ENCODE results near the gene USP20. TPM values are rescaled to one million over a fixed set of nuclear protein-coding genes. Genes with fewer than 3 reads are reported as not detected.

The USP20 gene
- total RNA-seq, 1 experiment from 2014 or later: 16.8 TPM

DNA sequence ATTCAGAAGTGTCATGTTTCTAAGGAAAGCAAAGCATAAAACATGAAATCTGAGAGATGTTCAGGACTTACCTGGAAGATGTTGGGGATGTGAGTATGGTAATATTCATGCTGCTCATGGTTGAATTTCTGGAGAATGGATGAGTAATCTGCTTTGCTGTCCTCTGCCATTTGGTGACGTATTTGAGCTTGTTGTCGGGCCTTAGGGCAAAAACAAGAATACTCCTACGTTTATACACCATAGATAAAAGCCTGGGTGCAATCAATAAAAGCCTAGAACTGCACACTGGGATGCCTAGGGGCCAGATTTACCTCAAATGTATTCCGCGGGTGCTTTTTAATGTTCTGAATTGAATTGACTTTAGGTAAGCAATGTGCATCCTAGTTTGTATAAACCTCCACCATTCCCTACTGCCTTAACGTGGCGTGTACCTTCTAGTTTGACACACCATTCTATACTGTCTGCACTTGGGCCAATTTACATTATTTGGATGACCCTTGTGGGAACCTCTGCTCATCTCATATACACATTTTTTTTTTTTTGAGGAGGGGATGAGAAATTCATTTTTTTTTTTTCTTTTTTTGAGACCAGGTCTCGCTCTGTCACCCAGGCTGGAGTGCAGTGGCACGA, 94.4 kb downstream of the USP20 start:
- H3K9ac ChIP-seq (ENCODE audit: low read length): no peak overlapping the region
- 0 out of 4 replicates have a peak, but pooled peaks cover 0 to 4% of the 10 kb centered on the region in 2 experiments for H3K36me3 ChIP-seq (ENCODE audit: control insufficient read depth in 1 of 2, insufficient read depth in 2 of 2, low read length in 2 of 2)
- no peaks in the 10 kb centered on the region for H3K79me2 ChIP-seq (ENCODE audit: insufficient read depth, low read length)
- H3K9me2 ChIP-seq (ENCODE audit: insufficient read depth): no peaks in the 10 kb centered on the region
- intact Hi-C loops (cut with micrococcal nuclease): no loop called here
- H3K9me3 ChIP-seq (ENCODE audit: control insufficient read depth in 1 of 2, insufficient read depth in 1 of 2, low read depth in 1 of 2, low read length in 2 of 2): no peaks in the 10 kb centered on the region
- no peak for ATAC-seq
- TF ChIP-seq SIN3A (IDR thresholded peaks at IDR 0.05; ENCODE audit: low read depth): no peak
- no peak for TF ChIP-seq EZH2 (IDR thresholded peaks at IDR 0.05)
- TF ChIP-seq CEBPB (IDR thresholded peaks at IDR 0.05; ENCODE audit: low read depth): no peak
- TF ChIP-seq JUND (IDR thresholded peaks at IDR 0.05): no peak
- TF ChIP-seq, protein P1, sequence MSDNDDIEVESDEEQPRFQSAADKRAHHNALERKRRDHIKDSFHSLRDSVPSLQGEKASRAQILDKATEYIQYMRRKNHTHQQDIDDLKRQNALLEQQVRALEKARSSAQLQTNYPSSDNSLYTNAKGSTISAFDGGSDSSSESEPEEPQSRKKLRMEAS (IDR thresholded peaks at IDR 0.05): no peak
- no peak for TF ChIP-seq EZH2phosphoT487 (IDR thresholded peaks at IDR 0.05; ENCODE audit: borderline replicate concordance)
- TF ChIP-seq ZFX (IDR thresholded peaks at IDR 0.05): no peak
- no peak for TF ChIP-seq RAD21 (IDR thresholded peaks at IDR 0.05; ENCODE audit: low read depth)
- no peak overlapping the region for H3K4me2 ChIP-seq (ENCODE audit: low read length)
- H3K27me3 ChIP-seq (ENCODE audit: insufficient read depth, low read length): no peaks in the 10 kb centered on the region
- CTCF ChIA-PET: no interaction called here
- H2AFZ ChIP-seq (ENCODE audit: low read depth, low read length, poor library complexity, severe bottlenecking): no peak overlapping the region
- POLR2A ChIA-PET: no interaction called here
- DNase-seq (ENCODE audit: low read depth, low spot score): no peak
- RAD21 ChIA-PET (ENCODE audit: low non-redundant PET in 1 of 2, low total read pairs in 2 of 2, uncharacterized antibody in 2 of 2, unreplicated experiment in 2 of 2): no interaction called here
- H3K4me1 ChIP-seq (ENCODE audit: control insufficient read depth in 1 of 2, insufficient read depth in 2 of 2, low read length in 2 of 2): no peaks in the 10 kb centered on the region
- BruUV-seq (replicated peaks): no TSS peak
- H3K4me3 ChIP-seq (replicated peaks in 1 of 2; ENCODE audit: low read depth in 1 of 2, low read length in 2 of 2): no peak overlapping the region
- H4K20me1 ChIP-seq (ENCODE audit: insufficient read depth): no peaks in the 10 kb centered on the region
- no peak overlapping the region for H3K27ac ChIP-seq (ENCODE audit: low read depth, low read length)

DNA sequence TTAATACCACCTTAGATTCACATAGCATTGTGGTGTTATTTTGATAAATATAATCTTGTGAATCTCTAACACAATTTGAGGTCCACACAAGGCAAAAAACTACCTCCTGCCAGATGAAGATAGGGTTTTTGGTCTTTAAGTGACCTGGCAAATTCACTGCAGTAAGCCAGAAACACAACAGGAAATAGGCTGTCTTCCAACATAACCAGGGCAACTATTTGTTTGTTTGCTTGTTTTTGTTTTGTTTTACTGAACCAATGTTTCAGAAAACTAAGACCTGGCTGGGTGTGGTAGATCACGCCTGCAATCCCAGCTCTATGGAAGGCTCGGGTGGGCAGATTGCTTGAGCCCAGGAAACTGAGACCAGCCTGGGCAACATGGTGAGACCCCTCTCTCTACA, 95.5 kb downstream of the USP20 start:
- intact Hi-C loops (cut with micrococcal nuclease): no loop called here
- no peak overlapping the region for H2AFZ ChIP-seq (ENCODE audit: low read depth, low read length, poor library complexity, severe bottlenecking)
- POLR2A ChIA-PET: no interaction called here
- H3K36me3 ChIP-seq (ENCODE audit: control insufficient read depth in 1 of 2, insufficient read depth in 2 of 2, low read length in 2 of 2): 0 out of 4 replicates have a peak, but pooled peaks cover 0 to 2% of the 10 kb centered on the region in 2 experiments
- H3K9ac ChIP-seq (ENCODE audit: low read length): no peak overlapping the region
- H3K4me1 ChIP-seq (ENCODE audit: control insufficient read depth in 1 of 2, insufficient read depth in 2 of 2, low read length in 2 of 2): no peaks in the 10 kb centered on the region
- RAD21 ChIA-PET (ENCODE audit: low non-redundant PET in 1 of 2, low total read pairs in 2 of 2, uncharacterized antibody in 2 of 2, unreplicated experiment in 2 of 2): no interaction called here
- CTCF ChIA-PET: no interaction called here
- H3K4me2 ChIP-seq (ENCODE audit: low read length): no peak overlapping the region
- no peak for ATAC-seq
- BruUV-seq (replicated peaks): no TSS peak
- no peaks in the 10 kb centered on the region for H3K27me3 ChIP-seq (ENCODE audit: insufficient read depth, low read length)
- no peaks in the 10 kb centered on the region for H4K20me1 ChIP-seq (ENCODE audit: insufficient read depth)
- no peaks in the 10 kb centered on the region for H3K9me3 ChIP-seq (ENCODE audit: control insufficient read depth in 1 of 2, insufficient read depth in 1 of 2, low read depth in 1 of 2, low read length in 2 of 2)
- DNase-seq (ENCODE audit: low read depth, low spot score): no peak
- H3K79me2 ChIP-seq (ENCODE audit: insufficient read depth, low read length): no peaks in the 10 kb centered on the region
- no peak overlapping the region for H3K27ac ChIP-seq (ENCODE audit: low read depth, low read length)
- no peak overlapping the region for H3K4me3 ChIP-seq (replicated peaks in 1 of 2; ENCODE audit: low read depth in 1 of 2, low read length in 2 of 2)
- H3K9me2 ChIP-seq (ENCODE audit: insufficient read depth): no peaks in the 10 kb centered on the region
- no peak for TF ChIP-seq TCF7L2 (IDR thresholded peaks at IDR 0.05; ENCODE audit: borderline replicate concordance, extremely low read depth, insufficient read depth, insufficient read length)
- TF ChIP-seq JUND (IDR thresholded peaks at IDR 0.05): no peak
- no peak for TF ChIP-seq ZNF274 (IDR thresholded peaks at IDR 0.05; ENCODE audit: low read depth, low read length)
- TF ChIP-seq SIN3A (IDR thresholded peaks at IDR 0.05; ENCODE audit: low read depth): no peak
- no peak for TF ChIP-seq EZH2 (IDR thresholded peaks at IDR 0.05)
- TF ChIP-seq, protein P2, sequence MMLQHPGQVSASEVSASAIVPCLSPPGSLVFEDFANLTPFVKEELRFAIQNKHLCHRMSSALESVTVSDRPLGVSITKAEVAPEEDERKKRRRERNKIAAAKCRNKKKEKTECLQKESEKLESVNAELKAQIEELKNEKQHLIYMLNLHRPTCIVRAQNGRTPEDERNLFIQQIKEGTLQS (IDR thresholded peaks at IDR 0.05): no peak
- TF ChIP-seq, protein P3, sequence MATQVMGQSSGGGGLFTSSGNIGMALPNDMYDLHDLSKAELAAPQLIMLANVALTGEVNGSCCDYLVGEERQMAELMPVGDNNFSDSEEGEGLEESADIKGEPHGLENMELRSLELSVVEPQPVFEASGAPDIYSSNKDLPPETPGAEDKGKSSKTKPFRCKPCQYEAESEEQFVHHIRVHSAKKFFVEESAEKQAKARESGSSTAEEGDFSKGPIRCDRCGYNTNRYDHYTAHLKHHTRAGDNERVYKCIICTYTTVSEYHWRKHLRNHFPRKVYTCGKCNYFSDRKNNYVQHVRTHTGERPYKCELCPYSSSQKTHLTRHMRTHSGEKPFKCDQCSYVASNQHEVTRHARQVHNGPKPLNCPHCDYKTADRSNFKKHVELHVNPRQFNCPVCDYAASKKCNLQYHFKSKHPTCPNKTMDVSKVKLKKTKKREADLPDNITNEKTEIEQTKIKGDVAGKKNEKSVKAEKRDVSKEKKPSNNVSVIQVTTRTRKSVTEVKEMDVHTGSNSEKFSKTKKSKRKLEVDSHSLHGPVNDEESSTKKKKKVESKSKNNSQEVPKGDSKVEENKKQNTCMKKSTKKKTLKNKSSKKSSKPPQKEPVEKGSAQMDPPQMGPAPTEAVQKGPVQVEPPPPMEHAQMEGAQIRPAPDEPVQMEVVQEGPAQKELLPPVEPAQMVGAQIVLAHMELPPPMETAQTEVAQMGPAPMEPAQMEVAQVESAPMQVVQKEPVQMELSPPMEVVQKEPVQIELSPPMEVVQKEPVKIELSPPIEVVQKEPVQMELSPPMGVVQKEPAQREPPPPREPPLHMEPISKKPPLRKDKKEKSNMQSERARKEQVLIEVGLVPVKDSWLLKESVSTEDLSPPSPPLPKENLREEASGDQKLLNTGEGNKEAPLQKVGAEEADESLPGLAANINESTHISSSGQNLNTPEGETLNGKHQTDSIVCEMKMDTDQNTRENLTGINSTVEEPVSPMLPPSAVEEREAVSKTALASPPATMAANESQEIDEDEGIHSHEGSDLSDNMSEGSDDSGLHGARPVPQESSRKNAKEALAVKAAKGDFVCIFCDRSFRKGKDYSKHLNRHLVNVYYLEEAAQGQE (IDR thresholded peaks at IDR 0.05; ENCODE audit: low read depth): no peak
- no peak for TF ChIP-seq POLR2AphosphoS5 (IDR thresholded peaks at IDR 0.05; ENCODE audit: low read depth, low read length)
- TF ChIP-seq, protein P4, sequence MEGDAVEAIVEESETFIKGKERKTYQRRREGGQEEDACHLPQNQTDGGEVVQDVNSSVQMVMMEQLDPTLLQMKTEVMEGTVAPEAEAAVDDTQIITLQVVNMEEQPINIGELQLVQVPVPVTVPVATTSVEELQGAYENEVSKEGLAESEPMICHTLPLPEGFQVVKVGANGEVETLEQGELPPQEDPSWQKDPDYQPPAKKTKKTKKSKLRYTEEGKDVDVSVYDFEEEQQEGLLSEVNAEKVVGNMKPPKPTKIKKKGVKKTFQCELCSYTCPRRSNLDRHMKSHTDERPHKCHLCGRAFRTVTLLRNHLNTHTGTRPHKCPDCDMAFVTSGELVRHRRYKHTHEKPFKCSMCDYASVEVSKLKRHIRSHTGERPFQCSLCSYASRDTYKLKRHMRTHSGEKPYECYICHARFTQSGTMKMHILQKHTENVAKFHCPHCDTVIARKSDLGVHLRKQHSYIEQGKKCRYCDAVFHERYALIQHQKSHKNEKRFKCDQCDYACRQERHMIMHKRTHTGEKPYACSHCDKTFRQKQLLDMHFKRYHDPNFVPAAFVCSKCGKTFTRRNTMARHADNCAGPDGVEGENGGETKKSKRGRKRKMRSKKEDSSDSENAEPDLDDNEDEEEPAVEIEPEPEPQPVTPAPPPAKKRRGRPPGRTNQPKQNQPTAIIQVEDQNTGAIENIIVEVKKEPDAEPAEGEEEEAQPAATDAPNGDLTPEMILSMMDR (IDR thresholded peaks at IDR 0.05 in 2 of 3, conservative IDR thresholded peaks at IDR 0.05 in 1 of 3; ENCODE audit: borderline replicate concordance in 1 of 3, insufficient read depth in 1 of 3, low read depth in 2 of 3, low read length in 2 of 3): no peak
- no peak for TF ChIP-seq YY1 (IDR thresholded peaks at IDR 0.05; ENCODE audit: extremely low read depth, insufficient replicate concordance, low read depth, low read length)

All from HCT116 (cell line).